Measurements from ENCODE around the gene RPS21.

Gene RPS21

GRCh38 chr20:62400021-62400420 is 13.1 kb downstream of the RPS21 start:
- DNase-seq, result no peak

GRCh38 chr20:62400541-62400940 is 13.6 kb downstream of the RPS21 start:
- no peak for DNase-seq

GRCh38 chr20:62401331-62401779 is 14.5 kb downstream of the RPS21 start:
- DNase-seq, result no peak

GRCh38 chr20:62402456-62403150 is 15.7 kb downstream of the RPS21 start:
- no peak for DNase-seq

- DNase-seq, result no peak
Measured at GRCh38 chr20:62403331-62403730, 16.4 kb downstream of the RPS21 start.

- no peak for DNase-seq
Measured at GRCh38 chr20:62404112-62404665, 17.3 kb downstream of the RPS21 start.

GRCh38 chr20:62404761-62405107 is 17.8 kb downstream of the RPS21 start:
- DNase-seq, result no peak

GRCh38 chr20:62405108-62405980 is 18.4 kb downstream of the RPS21 start:
- no peak for DNase-seq

GRCh38 chr20:62405981-62406513 is 19.1 kb downstream of the RPS21 start:
- DNase-seq, result no peak

- DNase-seq, result no peak
Measured at GRCh38 chr20:62406635-62407176, 19.8 kb downstream of the RPS21 start.

GRCh38 chr20:62407221-62407992 is 20.5 kb downstream of the RPS21 start, which contains the start of gene CABLES2:
TSS of gene CABLES2 (minus strand) at chr20:62407285. CDS start at chr20:62407276, 9 bp downstream.
- DNase-seq, result peak; percentile 94

GRCh38 chr20:62408055-62408454 is 21.2 kb downstream of the RPS21 start:
- no peak for DNase-seq

- DNase-seq, result no peak
Measured at GRCh38 chr20:62408640-62409039, 21.7 kb downstream of the RPS21 start.

- no peak for DNase-seq
Measured at GRCh38 chr20:62409086-62409853, 22.4 kb downstream of the RPS21 start.

- DNase-seq, result peak; percentile 83
Measured at GRCh38 chr20:62409931-62410745, 23.2 kb downstream of the RPS21 start.

- no peak for DNase-seq
Measured at GRCh38 chr20:62410746-62411478, 24.0 kb downstream of the RPS21 start.

GRCh38 chr20:62411479-62412193 is 24.7 kb downstream of the RPS21 start:
- no peak for DNase-seq

GRCh38 chr20:62412194-62413024 is 25.5 kb downstream of the RPS21 start:
- DNase-seq, result no peak

Measured in hematopoietic multipotent progenitor cell treated with erythropoietin and hydrocortisone succinate and interleukin-3 and kit ligand, for 8 days (in vitro differentiated cells).